A549 (cell line): ENCODE measurements around the gene SLC25A30.

ENCODE experiments used
- CEBPB ChIP-seq, 2 experiments: fragments of >200 bp in 1 of 2; sonication (Bioruptor Twin) in 1 of 2; formaldehyde crosslinking in 1 of 2; IDR thresholded peaks; 2 replicates each; pipeline ENCODE4 v1.6.1; 2012 to 2016
- CHD2 ChIP-seq: fragments of 150-350 bp; IDR thresholded peaks from 2 replicates; pipeline ENCODE4 v1.6.1; 2014; ENCODE audit warnings: low read length; ENCODE audit not compliant: partially characterized antibody
- EP300 ChIP-seq, 2 experiments: fragments of >200 bp; sonication (Bioruptor Twin); formaldehyde crosslinking; IDR thresholded peaks; 2 replicates in 1 of 2; 3 replicates in 1 of 2; pipeline ENCODE4 v1.6.1; 2016 to 2017
- JUNB ChIP-seq: fragments of >200 bp; sonication (Bioruptor Twin); formaldehyde crosslinking; IDR thresholded peaks from 2 replicates; pipeline ENCODE4 v1.6.1; 2016
- MYC ChIP-seq: IDR thresholded peaks from 2 replicates; pipeline ENCODE4 v1.6.1; 2012; ENCODE audit warnings: mild to moderate bottlenecking, inconsistent platforms, low read length, improper control_type of control experiment, borderline replicate concordance
- POLR2A ChIP-seq: IDR thresholded peaks from 2 replicates; pipeline ENCODE4 v1.6.1; 2012; ENCODE audit warnings: mild to moderate bottlenecking, low read length
- TFCP2L1 ChIP-seq: fragments of 250-450 bp; sonication (Bioruptor Pico); IDR thresholded peaks from 2 replicates; pipeline ENCODE4 v1.5.0; 2021; ENCODE audit warnings: mild to moderate bottlenecking
- TP53 ChIP-seq: fragments of 250-450 bp; sonication (Bioruptor Pico); IDR thresholded peaks from 2 replicates; pipeline ENCODE4 v1.5.0; 2021; ENCODE audit warnings: mild to moderate bottlenecking, moderate library complexity
- ZSCAN20 ChIP-seq: fragments of 250-450 bp; sonication (Bioruptor Pico); IDR thresholded peaks from 2 replicates; pipeline ENCODE4 v1.8.0; 2022; ENCODE audit warnings: mild to moderate bottlenecking, moderate library complexity
- TF ChIP-seq, protein P1 (sequence below): fragments of >200 bp; sonication (Bioruptor Twin); formaldehyde crosslinking; IDR thresholded peaks from 3 replicates; pipeline ENCODE4 v1.5.1; 2016
- TF ChIP-seq, protein P2 (sequence below): IDR thresholded peaks from 2 replicates; pipeline ENCODE4 v1.6.1; 2012
- TF ChIP-seq, protein P3 (sequence below): fragments of 250-450 bp; sonication (Bioruptor Pico); IDR thresholded peaks from 2 replicates; pipeline ENCODE4 v1.5.0; 2021; ENCODE audit warnings: mild to moderate bottlenecking, moderate library complexity, borderline replicate concordance
- TF ChIP-seq, protein P4 (sequence below): fragments of 150-350 bp; IDR thresholded peaks from 2 replicates; pipeline ENCODE4 v1.6.1; 2014; ENCODE audit warnings: low read depth, mild to moderate bottlenecking, low read length

DNA sequence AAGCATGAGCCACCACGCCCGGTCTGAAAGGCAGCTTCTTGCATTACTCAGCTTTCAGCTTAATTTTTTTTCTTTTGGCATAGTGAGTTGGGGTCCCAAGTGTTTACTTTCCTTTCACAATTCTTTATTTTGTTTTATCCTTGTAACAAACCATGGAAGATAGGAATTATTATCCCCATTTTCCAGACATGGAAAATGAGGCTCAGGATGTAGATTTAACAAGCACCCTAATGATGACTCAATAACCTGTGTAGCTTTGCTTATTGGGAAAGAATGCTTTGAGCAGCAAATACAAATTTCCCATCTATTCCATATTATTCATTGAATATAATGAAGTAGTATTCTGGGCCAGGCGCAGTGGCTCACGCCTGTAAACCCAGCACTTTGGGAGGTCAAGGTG is 33.1 kb upstream of the SLC25A30 start:
- TF ChIP-seq JUNB (no peak), CHD2 (no peak), EP300 (IDR thresholded peaks at IDR 0.05) (no peak), POLR2A (no peak), MYC (no peak), TP53 (CRISPR knock-in tag) (no peak), TFCP2L1 (CRISPR knock-in tag) (no peak), ZSCAN20 (CRISPR knock-in tag) (no peak), CEBPB (IDR thresholded peaks at IDR 0.05) (no peak)
- TF ChIP-seq, protein P1, sequence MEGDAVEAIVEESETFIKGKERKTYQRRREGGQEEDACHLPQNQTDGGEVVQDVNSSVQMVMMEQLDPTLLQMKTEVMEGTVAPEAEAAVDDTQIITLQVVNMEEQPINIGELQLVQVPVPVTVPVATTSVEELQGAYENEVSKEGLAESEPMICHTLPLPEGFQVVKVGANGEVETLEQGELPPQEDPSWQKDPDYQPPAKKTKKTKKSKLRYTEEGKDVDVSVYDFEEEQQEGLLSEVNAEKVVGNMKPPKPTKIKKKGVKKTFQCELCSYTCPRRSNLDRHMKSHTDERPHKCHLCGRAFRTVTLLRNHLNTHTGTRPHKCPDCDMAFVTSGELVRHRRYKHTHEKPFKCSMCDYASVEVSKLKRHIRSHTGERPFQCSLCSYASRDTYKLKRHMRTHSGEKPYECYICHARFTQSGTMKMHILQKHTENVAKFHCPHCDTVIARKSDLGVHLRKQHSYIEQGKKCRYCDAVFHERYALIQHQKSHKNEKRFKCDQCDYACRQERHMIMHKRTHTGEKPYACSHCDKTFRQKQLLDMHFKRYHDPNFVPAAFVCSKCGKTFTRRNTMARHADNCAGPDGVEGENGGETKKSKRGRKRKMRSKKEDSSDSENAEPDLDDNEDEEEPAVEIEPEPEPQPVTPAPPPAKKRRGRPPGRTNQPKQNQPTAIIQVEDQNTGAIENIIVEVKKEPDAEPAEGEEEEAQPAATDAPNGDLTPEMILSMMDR, result no peak
- TF ChIP-seq, protein P2, sequence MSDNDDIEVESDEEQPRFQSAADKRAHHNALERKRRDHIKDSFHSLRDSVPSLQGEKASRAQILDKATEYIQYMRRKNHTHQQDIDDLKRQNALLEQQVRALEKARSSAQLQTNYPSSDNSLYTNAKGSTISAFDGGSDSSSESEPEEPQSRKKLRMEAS, result no peak
- TF ChIP-seq, protein P3, sequence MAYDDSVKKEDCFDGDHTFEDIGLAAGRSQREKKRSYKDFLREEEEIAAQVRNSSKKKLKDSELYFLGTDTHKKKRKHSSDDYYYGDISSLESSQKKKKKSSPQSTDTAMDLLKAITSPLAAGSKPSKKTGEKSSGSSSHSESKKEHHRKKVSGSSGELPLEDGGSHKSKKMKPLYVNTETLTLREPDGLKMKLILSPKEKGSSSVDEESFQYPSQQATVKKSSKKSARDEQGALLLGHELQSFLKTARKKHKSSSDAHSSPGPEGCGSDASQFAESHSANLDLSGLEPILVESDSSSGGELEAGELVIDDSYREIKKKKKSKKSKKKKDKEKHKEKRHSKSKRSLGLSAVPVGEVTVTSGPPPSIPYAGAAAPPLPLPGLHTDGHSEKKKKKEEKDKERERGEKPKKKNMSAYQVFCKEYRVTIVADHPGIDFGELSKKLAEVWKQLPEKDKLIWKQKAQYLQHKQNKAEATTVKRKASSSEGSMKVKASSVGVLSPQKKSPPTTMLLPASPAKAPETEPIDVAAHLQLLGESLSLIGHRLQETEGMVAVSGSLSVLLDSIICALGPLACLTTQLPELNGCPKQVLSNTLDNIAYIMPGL (CRISPR knock-in tag), result no peak
- TF ChIP-seq, protein P4, sequence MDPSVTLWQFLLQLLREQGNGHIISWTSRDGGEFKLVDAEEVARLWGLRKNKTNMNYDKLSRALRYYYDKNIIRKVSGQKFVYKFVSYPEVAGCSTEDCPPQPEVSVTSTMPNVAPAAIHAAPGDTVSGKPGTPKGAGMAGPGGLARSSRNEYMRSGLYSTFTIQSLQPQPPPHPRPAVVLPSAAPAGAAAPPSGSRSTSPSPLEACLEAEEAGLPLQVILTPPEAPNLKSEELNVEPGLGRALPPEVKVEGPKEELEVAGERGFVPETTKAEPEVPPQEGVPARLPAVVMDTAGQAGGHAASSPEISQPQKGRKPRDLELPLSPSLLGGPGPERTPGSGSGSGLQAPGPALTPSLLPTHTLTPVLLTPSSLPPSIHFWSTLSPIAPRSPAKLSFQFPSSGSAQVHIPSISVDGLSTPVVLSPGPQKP, result no peak
